ENCODE results near the gene SLC35G4.

Gene SLC35G4

GRCh38 chr18:11658019-11658418 lies 48.6 kb downstream of the SLC35G4 start:
- H3K4me3 ChIP-seq (ENCODE audit: low read depth, low read length): no peak overlapping the region
- TF ChIP-seq CTCF (IDR thresholded peaks at IDR 0.05; ENCODE audit: low read depth, low read length): no peak

GRCh38 chr18:11658989-11659388 lies 49.6 kb downstream of the SLC35G4 start:
- no peak overlapping the region for H3K4me3 ChIP-seq (ENCODE audit: low read depth, low read length)

More at GRCh38 chr18:11658989-11659388, 49.6 kb downstream of the SLC35G4 start:
- TF ChIP-seq CTCF (IDR thresholded peaks at IDR 0.05; ENCODE audit: low read depth, low read length): no peak
